ENCODE results near the gene SLC22A17.

The SLC22A17 gene

DNA sequence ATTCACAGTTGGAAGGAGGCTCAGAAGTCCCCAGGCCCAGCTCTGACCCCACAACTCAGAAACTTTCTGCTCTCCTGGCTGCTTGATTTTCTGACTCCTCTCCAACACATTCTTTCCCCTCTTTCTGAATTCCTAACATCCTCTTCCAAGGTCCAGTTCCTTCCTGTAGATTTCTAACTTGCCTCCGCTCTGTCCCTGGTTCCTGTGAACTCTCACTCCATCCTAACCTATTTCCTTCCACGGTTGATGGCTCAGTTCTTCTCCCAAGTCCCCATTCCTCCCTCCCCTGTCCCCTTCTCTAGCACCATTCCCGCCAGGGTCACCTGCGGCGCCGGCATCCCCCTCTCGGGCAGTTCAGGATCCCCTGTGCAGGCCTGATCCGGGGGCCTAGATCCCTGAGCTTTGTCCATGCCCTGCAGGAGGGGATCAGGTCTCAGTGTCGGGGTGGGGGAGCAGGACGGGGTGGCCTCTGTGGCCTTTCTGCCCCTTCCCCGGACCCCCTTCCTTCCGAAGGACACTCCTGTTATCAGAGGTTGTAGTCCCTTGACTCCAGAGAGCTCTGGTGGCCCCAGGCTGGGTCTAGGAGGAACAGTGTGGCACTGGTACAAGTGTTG, 6.0 kb upstream of the SLC22A17 start:
- no peak overlapping the region for H3K4me3 ChIP-seq (ENCODE audit: control insufficient read depth, low read depth, low read length)
- TF ChIP-seq, protein P1, sequence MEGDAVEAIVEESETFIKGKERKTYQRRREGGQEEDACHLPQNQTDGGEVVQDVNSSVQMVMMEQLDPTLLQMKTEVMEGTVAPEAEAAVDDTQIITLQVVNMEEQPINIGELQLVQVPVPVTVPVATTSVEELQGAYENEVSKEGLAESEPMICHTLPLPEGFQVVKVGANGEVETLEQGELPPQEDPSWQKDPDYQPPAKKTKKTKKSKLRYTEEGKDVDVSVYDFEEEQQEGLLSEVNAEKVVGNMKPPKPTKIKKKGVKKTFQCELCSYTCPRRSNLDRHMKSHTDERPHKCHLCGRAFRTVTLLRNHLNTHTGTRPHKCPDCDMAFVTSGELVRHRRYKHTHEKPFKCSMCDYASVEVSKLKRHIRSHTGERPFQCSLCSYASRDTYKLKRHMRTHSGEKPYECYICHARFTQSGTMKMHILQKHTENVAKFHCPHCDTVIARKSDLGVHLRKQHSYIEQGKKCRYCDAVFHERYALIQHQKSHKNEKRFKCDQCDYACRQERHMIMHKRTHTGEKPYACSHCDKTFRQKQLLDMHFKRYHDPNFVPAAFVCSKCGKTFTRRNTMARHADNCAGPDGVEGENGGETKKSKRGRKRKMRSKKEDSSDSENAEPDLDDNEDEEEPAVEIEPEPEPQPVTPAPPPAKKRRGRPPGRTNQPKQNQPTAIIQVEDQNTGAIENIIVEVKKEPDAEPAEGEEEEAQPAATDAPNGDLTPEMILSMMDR (IDR thresholded peaks at IDR 0.05; ENCODE audit: control insufficient read depth, insufficient read depth, low read depth, low read length, missing control alignments) = no peak
- DNase-seq (ENCODE audit: low read depth) = no peak

DNA sequence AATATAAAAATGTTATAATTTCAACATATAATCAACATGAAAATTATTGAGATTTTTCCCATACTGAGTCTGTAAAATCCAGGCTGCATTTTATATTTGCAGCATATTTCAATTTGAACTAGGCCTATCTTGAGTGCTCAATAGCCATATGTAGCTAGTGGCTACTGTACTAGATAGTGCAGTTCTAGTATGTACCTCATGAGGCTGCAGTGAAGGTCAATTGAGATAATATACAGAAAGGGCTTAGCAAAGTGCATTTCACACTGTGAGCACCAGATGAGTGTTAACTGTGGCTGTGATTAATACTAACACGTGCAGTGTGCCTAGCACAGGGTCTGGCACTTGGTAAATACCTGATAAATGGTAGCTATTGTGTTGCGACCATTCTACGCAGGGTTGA, 5.4 kb upstream of the SLC22A17 start:
- DNase-seq (ENCODE audit: low read depth) = no peak

DNA sequence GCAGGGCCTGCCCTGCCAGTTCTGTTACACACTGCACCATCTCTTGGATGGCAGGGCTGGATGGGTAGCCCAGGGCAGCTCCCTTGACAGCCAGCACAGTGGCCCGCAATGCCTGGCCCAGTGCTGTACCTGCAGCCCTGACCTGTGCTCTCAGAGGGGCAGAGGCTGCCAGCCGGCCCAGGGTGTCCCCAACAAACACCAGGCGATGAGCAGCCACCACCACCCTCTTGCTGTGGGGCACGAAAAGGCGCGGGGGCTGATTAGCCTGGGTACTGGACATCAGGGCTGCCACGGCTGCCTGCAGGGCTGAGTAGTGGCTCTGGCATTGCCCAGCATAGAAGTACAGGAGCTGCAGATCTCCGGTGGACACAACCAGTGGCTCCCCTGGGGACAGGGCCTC, 4.6 kb upstream of the SLC22A17 start:
- TF ChIP-seq, protein P1 (IDR thresholded peaks at IDR 0.05; ENCODE audit: control insufficient read depth, insufficient read depth, low read depth, low read length, missing control alignments) = no peak
- no peak overlapping the region for H3K4me3 ChIP-seq (ENCODE audit: control insufficient read depth, low read depth, low read length)
- DNase-seq (ENCODE audit: low read depth) = no peak

More for the DNA sequence above, 5.4 kb upstream of the SLC22A17 start:
- TF ChIP-seq, protein P1 (IDR thresholded peaks at IDR 0.05; ENCODE audit: control insufficient read depth, insufficient read depth, low read depth, low read length, missing control alignments) = no peak
- no peak overlapping the region for H3K4me3 ChIP-seq (ENCODE audit: control insufficient read depth, low read depth, low read length)

DNA sequence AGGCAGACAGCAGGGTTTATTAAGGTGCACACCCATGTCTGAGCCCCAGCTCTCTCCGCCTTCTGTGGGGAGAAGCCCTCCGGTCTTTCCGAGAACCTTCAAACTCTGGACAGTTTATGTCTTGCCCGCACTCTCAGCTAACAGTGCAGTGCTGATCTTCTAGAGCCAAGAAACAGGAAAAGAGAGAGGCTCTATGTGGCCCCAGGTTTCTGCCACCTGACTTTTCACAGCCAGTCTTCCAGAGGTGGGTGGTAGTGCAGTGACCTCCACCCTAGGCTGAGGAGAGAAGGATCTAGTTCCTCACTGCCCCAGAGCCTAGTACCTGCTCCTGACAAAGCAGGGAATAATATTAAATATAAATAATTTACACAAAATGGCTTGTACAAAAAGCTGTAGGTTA, 4.0 kb upstream of the SLC22A17 start:
- TF ChIP-seq, protein P1 (IDR thresholded peaks at IDR 0.05; ENCODE audit: control insufficient read depth, insufficient read depth, low read depth, low read length, missing control alignments) = no peak
- DNase-seq (ENCODE audit: low read depth) = no peak
- H3K4me3 ChIP-seq (ENCODE audit: control insufficient read depth, low read depth, low read length) = no peak overlapping the region

DNA sequence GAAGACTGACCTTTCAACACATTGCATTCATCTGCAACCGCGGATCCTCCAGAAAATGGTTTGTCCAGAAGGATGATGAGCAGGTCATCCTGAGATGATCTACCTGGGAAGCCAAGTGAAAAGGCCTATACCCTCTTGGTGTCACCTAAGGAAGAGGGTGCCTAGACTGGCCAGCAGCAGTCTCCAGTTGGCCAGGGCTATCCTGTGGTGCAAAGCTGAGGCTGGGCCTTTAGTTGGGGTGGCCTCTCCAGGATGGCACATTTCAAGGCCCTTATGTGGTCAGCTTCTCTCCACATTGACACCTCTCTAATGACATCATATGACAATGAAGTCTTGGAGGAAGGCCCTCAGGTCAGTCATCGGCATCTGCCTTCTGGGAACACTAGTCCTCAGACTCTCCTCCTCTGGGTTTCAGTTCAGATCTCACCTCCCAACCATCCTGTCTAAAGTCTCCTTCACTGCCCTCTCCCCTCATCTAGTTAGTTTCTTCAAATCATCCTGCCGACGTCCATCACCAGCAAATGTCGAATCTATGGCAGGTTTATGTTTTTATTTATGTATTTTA, 3.3 kb upstream of the SLC22A17 start:
- TF ChIP-seq, protein P1 (IDR thresholded peaks at IDR 0.05; ENCODE audit: control insufficient read depth, insufficient read depth, low read depth, low read length, missing control alignments) = no peak
- H3K4me3 ChIP-seq (ENCODE audit: control insufficient read depth, low read depth, low read length) = no peak overlapping the region
- DNase-seq (ENCODE audit: low read depth) = no peak

DNA sequence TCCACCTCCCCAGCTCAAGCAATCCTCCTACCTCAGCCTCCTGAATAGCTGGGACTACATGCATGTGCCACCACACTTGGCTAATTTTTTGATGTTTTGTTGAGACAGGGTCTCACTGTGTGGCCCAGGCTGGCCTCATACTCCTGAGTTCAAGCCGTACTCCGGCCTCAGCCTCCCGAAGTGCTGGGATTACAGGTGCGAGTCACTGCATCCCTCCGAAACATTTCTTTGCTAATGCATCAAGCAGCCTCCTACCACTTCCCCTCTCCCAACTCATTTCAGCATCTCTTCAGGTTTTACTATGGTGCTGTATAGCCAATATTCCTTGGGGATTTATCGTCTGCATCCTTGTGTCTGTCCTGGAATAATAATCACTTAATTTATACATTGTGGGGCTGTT, 2.3 kb upstream of the SLC22A17 start:
- no peak overlapping the region for H3K4me3 ChIP-seq (ENCODE audit: control insufficient read depth, low read depth, low read length)
- DNase-seq (ENCODE audit: low read depth) = no peak
- TF ChIP-seq, protein P1 (IDR thresholded peaks at IDR 0.05; ENCODE audit: control insufficient read depth, insufficient read depth, low read depth, low read length, missing control alignments) = no peak

Measured in AG09309 (cell line).